Neural cell (in vitro differentiated cells): ENCODE data around the gene LGSN. TPM values are rescaled to one million over a fixed set of nuclear protein-coding genes. Genes with fewer than 3 reads are reported as not detected.

Experiments used
- H2AFZ ChIP-seq: fragments of 200-600, 300-800 bp; sonication (generic), shearing (Covaris generic); 2 replicates; pipeline ENCODE4 v1.6.0; 2014; ENCODE audit warnings: low read depth, mild to moderate bottlenecking, antibody characterized with exemption, low read length, moderate library complexity
- H3F3A ChIP-seq: fragments of 200-600 bp; shearing (Covaris generic); 2 replicates; pipeline ENCODE4 v1.6.1; 2016; ENCODE audit warnings: mild to moderate bottlenecking, moderate library complexity, mixed read lengths, antibody characterized with exemption, low read length; ENCODE audit not compliant: insufficient read depth, poor library complexity, severe bottlenecking
- H3K27ac ChIP-seq: fragments of 200-600, 300-800 bp; sonication (generic), shearing (Covaris generic); 2 replicates; pipeline ENCODE4 v1.5.1; 2014; ENCODE audit warnings: mild to moderate bottlenecking, low read length, moderate library complexity
- H3K27me3 ChIP-seq: fragments of 300-800, 200-600 bp; sonication (generic), shearing (Covaris generic); 2 replicates; pipeline ENCODE4 v1.6.0; 2014; ENCODE audit warnings: mild to moderate bottlenecking, low read depth, low read length, moderate library complexity; ENCODE audit not compliant: insufficient read depth
- H3K36me3 ChIP-seq: fragments of 300-800, 200-600 bp; sonication (generic), shearing (Covaris generic); 2 replicates; pipeline ENCODE4 v1.5.1; 2014; ENCODE audit warnings: mild to moderate bottlenecking, antibody characterized with exemption, low read length, moderate library complexity; ENCODE audit not compliant: insufficient read depth
- H3K4me2 ChIP-seq: fragments of 300-800, 200-600 bp; sonication (generic), shearing (Covaris generic); 2 replicates; pipeline ENCODE4 v1.6.0; 2014; ENCODE audit warnings: mild to moderate bottlenecking, low read length
- H3K4me3 ChIP-seq: fragments of 300-800, 200-600 bp; sonication (generic), shearing (Covaris generic); 2 replicates; pipeline ENCODE4 v1.5.1; 2014; ENCODE audit warnings: mild to moderate bottlenecking, low read length, moderate library complexity
- H3K79me2 ChIP-seq: fragments of 200-600 bp; shearing (Covaris generic); replicated peaks from 2 replicates; pipeline ENCODE4 v1.6.0; 2014; ENCODE audit warnings: mild to moderate bottlenecking, low read length, moderate library complexity; ENCODE audit not compliant: insufficient read depth
- H3K9ac ChIP-seq: fragments of 300-800, 200-600 bp; sonication (generic), shearing (Covaris generic); 2 replicates; pipeline ENCODE4 v1.6.1; 2016; ENCODE audit warnings: mild to moderate bottlenecking, low read length, mixed read lengths
- H3K9me2 ChIP-seq: fragments of 200-600 bp; shearing (Covaris generic); 2 replicates; pipeline ENCODE4 v1.6.1; 2016; ENCODE audit warnings: mild to moderate bottlenecking, low read length, mixed read lengths; ENCODE audit not compliant: insufficient read depth
- H3K9me3 ChIP-seq: fragments of 200-600, 300-800 bp; sonication (generic), shearing (Covaris generic); 2 replicates; pipeline ENCODE4 v1.6.1; 2016; ENCODE audit warnings: mild to moderate bottlenecking, mixed run types, low read length, moderate library complexity, mixed read lengths
- H4K20me1 ChIP-seq: fragments of 200-600 bp; shearing (Covaris generic); 2 replicates; pipeline ENCODE4 v1.6.1; 2016; ENCODE audit warnings: mild to moderate bottlenecking, mixed run types; ENCODE audit not compliant: insufficient read depth
- CTCF ChIP-seq: fragments of 450-650 bp; IDR thresholded peaks from 2 replicates; pipeline ENCODE4 v1.5.1; 2014; ENCODE audit warnings: antibody characterized with exemption, mild to moderate bottlenecking, moderate library complexity; ENCODE audit not compliant: poor library complexity, severe bottlenecking
- EP300 ChIP-seq: fragments of 450-650 bp; conservative IDR thresholded peaks from 2 replicates; pipeline ENCODE4 v1.6.1; 2014; ENCODE audit warnings: antibody characterized with exemption, mild to moderate bottlenecking, moderate library complexity; ENCODE audit not compliant: poor library complexity, severe bottlenecking
- EZH2 ChIP-seq: fragments of 200-600, 300-800 bp; shearing (Covaris generic), sonication (generic); IDR thresholded peaks from 2 replicates; pipeline ENCODE4 v1.6.1; 2014; ENCODE audit warnings: antibody characterized with exemption, low read length, borderline replicate concordance, mild to moderate bottlenecking; ENCODE audit not compliant: insufficient read depth, poor library complexity, severe bottlenecking
- MXI1 ChIP-seq: fragments of 450-650 bp; conservative IDR thresholded peaks from 2 replicates; pipeline ENCODE4 v1.6.1; 2014; ENCODE audit warnings: antibody characterized with exemption, mild to moderate bottlenecking; ENCODE audit not compliant: poor library complexity, severe bottlenecking
- POLR2AphosphoS5 ChIP-seq: IDR thresholded peaks from 2 replicates; pipeline ENCODE4 v1.6.1; 2012
- RAD21 ChIP-seq: fragments of 450-650 bp; conservative IDR thresholded peaks from 2 replicates; pipeline ENCODE4 v1.6.1; 2014; ENCODE audit warnings: antibody characterized with exemption, mild to moderate bottlenecking, moderate library complexity
- SMC3 ChIP-seq: fragments of 450-650 bp; conservative IDR thresholded peaks from 2 replicates; pipeline ENCODE4 v1.6.1; 2014; ENCODE audit warnings: antibody characterized with exemption, mild to moderate bottlenecking, moderate library complexity; ENCODE audit not compliant: poor library complexity
- TAF1 ChIP-seq: IDR thresholded peaks from 2 replicates; pipeline ENCODE4 v1.6.1; 2012; ENCODE audit warnings: low read depth
- polyA plus RNA-seq: library from polyadenylated mRNA; depleted of rRNA; stranded (reverse); fragments of >200 nt; gene quantifications from 2 replicates; pipeline ENCODE4 v1.2.3, GENCODE V29; 2014
- TF ChIP-seq, protein P1 (sequence below): IDR thresholded peaks from 2 replicates; pipeline ENCODE4 v1.6.1; 2012; ENCODE audit warnings: borderline replicate concordance

LGSN gene
- polyA plus RNA-seq, 1 donor from 2014 or later = not detected

GRCh38 chr6:63355632-63356031 is 35.8 kb upstream of the LGSN start:
- no peak overlapping the region for H3K9ac ChIP-seq
- TF ChIP-seq SMC3 = no peak
- TF ChIP-seq, protein P1, sequence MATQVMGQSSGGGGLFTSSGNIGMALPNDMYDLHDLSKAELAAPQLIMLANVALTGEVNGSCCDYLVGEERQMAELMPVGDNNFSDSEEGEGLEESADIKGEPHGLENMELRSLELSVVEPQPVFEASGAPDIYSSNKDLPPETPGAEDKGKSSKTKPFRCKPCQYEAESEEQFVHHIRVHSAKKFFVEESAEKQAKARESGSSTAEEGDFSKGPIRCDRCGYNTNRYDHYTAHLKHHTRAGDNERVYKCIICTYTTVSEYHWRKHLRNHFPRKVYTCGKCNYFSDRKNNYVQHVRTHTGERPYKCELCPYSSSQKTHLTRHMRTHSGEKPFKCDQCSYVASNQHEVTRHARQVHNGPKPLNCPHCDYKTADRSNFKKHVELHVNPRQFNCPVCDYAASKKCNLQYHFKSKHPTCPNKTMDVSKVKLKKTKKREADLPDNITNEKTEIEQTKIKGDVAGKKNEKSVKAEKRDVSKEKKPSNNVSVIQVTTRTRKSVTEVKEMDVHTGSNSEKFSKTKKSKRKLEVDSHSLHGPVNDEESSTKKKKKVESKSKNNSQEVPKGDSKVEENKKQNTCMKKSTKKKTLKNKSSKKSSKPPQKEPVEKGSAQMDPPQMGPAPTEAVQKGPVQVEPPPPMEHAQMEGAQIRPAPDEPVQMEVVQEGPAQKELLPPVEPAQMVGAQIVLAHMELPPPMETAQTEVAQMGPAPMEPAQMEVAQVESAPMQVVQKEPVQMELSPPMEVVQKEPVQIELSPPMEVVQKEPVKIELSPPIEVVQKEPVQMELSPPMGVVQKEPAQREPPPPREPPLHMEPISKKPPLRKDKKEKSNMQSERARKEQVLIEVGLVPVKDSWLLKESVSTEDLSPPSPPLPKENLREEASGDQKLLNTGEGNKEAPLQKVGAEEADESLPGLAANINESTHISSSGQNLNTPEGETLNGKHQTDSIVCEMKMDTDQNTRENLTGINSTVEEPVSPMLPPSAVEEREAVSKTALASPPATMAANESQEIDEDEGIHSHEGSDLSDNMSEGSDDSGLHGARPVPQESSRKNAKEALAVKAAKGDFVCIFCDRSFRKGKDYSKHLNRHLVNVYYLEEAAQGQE = no peak
- TF ChIP-seq MXI1 = no peak
- no peak for TF ChIP-seq RAD21
- no peak for TF ChIP-seq CTCF
- no peak for TF ChIP-seq EP300
- no peak for TF ChIP-seq EZH2
- no peak for TF ChIP-seq TAF1
- no peak for TF ChIP-seq POLR2AphosphoS5
- no peak overlapping the region for H2AFZ ChIP-seq
- H3K4me3 ChIP-seq = no peak overlapping the region
- no peaks in the 10 kb centered on the region for H4K20me1 ChIP-seq
- no peaks in the 10 kb centered on the region for H3K9me3 ChIP-seq
- H3K4me2 ChIP-seq = no peak overlapping the region
- no peaks in the 10 kb centered on the region for H3K27me3 ChIP-seq
- no peaks in the 10 kb centered on the region for H3K79me2 ChIP-seq
- H3K9me2 ChIP-seq = no peaks in the 10 kb centered on the region
- no peaks in the 10 kb centered on the region for H3F3A ChIP-seq
- no peak overlapping the region for H3K27ac ChIP-seq
- H3K36me3 ChIP-seq = no peaks in the 10 kb centered on the region

DNA sequence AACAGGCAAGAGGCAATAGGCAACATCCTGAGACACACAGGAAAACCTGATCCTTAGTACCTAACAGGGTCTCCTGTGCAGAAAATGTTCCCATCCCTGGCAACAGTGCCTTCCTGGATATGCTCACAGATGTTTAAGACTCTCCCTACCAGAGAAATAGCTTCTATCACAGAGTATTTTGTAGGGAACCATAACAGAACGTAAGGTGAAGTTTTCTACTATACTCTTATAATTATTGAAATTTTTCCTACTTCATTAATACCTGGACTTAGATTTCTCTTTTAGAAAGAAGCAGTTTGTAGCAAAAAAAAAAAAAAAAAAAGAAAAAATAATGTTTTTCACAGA is 33.5 kb upstream of the LGSN start:
- H4K20me1 ChIP-seq = no peaks in the 10 kb centered on the region
- H3K9me2 ChIP-seq = no peaks in the 10 kb centered on the region
- H3K9ac ChIP-seq = no peak overlapping the region
- no peaks in the 10 kb centered on the region for H3K27me3 ChIP-seq
- no peak overlapping the region for H3K27ac ChIP-seq
- no peaks in the 10 kb centered on the region for H3K9me3 ChIP-seq
- H3K36me3 ChIP-seq = no peaks in the 10 kb centered on the region
- H2AFZ ChIP-seq = no peak overlapping the region
- peak; percentile 6 for TF ChIP-seq RAD21
- TF ChIP-seq SMC3 = peak; percentile 15
- TF ChIP-seq, protein P1 = no peak
- no peak for TF ChIP-seq MXI1
- no peak for TF ChIP-seq EZH2
- H3K4me2 ChIP-seq = no peak overlapping the region
- no peaks in the 10 kb centered on the region for H3F3A ChIP-seq
- H3K4me3 ChIP-seq = no peak overlapping the region
- no peaks in the 10 kb centered on the region for H3K79me2 ChIP-seq
